Measurements from ENCODE around the gene PSORS1C1. TPM values are rescaled to one million over a fixed set of nuclear protein-coding genes. Genes with fewer than 3 reads are reported as not detected.

Gene PSORS1C1
- total and polyA plus RNA-seq, 2 donors (not counting 1 experiment from before 2014, with no cell fraction given), result 0.40 to 0.66 TPM

DNA sequence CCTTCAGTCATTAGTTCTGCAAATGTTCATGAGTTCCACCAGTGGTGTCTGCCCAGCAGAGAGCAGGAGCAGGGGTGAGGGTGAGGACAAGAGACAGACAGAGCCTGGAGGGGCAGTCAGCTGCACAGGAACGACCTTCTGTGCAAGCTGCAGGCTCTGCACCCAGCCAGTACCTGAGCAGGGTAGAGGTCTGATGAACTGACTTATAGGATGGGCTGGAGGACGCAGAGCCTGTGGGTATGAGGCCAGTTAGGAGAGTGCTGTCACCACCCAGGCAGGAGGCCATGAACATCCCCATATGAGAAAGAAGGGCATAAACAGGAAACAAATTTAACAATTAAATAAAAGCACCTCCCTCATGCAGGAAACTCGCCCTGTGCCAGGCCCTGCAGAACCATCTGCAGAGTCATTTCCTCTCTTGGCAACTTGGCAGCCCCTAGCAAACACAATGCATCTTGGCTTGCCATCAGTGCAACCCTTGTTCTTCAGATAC lies 20.2 kb upstream of the PSORS1C1 start:
- no peak overlapping the region for H3K9ac ChIP-seq (ENCODE audit: insufficient read depth, low read length)

DNA sequence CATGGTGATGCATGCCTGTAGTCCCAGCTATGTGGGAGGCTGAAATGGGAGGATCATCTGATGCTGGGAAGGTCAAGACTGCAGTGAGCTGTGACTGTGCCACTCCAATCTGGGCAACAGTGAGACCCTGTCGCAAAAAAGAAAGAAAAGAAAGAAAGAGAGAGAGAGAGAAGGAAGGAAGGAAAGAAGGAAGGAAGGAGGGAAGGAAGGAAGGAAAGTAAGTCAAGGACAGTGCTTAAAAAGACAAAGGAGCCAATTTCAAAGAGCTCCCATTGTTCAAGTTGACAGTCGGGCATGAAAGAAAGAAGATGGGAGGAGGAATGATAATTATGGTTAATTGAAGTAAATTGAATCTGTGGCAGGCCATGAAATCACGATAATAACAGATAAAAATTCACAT lies 18.4 kb upstream of the PSORS1C1 start:
- H4K20me1 ChIP-seq (ENCODE audit: control insufficient read depth, extremely low read depth, insufficient read depth, low read length), result no peaks in the 10 kb centered on the region
- no peak overlapping the region for H3K27ac ChIP-seq (ENCODE audit: insufficient read depth, low read length)
- no peak for DNase-seq (ENCODE audit: low read depth in 2 of 2)
- H3K4me3 ChIP-seq (replicated peaks in 1 of 4; ENCODE audit: control extremely low read depth in 1 of 4, insufficient read depth in 1 of 4, low read depth in 3 of 4, low read length in 4 of 4), result no peak overlapping the region
- no peaks in the 10 kb centered on the region for H3K36me3 ChIP-seq (ENCODE audit: control insufficient read depth, insufficient read depth, low read length)
- H3K27me3 ChIP-seq (ENCODE audit: control insufficient read depth, insufficient read depth, low read length), result no peaks in the 10 kb centered on the region
- no peaks in the 10 kb centered on the region for H3K4me1 ChIP-seq (ENCODE audit: control insufficient read depth, extremely low read depth, insufficient read depth, low read length)
- no peak overlapping the region for H3K4me2 ChIP-seq (ENCODE audit: extremely low read depth, insufficient read depth, low read length)
- H3K9me3 ChIP-seq (ENCODE audit: control insufficient read depth, insufficient read depth, low read depth, low read length), result no peaks in the 10 kb centered on the region
- H3K79me2 ChIP-seq (ENCODE audit: control insufficient read depth, insufficient read depth, low read length), result no peaks in the 10 kb centered on the region
- no peak overlapping the region for H2AFZ ChIP-seq (ENCODE audit: low read length)
- no peak for TF ChIP-seq EZH2 (IDR thresholded peaks at IDR 0.05; ENCODE audit: low read length, missing control alignments)
- TF ChIP-seq, protein P1, sequence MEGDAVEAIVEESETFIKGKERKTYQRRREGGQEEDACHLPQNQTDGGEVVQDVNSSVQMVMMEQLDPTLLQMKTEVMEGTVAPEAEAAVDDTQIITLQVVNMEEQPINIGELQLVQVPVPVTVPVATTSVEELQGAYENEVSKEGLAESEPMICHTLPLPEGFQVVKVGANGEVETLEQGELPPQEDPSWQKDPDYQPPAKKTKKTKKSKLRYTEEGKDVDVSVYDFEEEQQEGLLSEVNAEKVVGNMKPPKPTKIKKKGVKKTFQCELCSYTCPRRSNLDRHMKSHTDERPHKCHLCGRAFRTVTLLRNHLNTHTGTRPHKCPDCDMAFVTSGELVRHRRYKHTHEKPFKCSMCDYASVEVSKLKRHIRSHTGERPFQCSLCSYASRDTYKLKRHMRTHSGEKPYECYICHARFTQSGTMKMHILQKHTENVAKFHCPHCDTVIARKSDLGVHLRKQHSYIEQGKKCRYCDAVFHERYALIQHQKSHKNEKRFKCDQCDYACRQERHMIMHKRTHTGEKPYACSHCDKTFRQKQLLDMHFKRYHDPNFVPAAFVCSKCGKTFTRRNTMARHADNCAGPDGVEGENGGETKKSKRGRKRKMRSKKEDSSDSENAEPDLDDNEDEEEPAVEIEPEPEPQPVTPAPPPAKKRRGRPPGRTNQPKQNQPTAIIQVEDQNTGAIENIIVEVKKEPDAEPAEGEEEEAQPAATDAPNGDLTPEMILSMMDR (conservative IDR thresholded peaks at IDR 0.05 in 1 of 2, IDR thresholded peaks at IDR 0.05 in 1 of 2; ENCODE audit: low read depth in 1 of 2, low read length in 2 of 2), result no peak
- H3K9ac ChIP-seq (ENCODE audit: insufficient read depth, low read length), result no peak overlapping the region

More for the DNA sequence above, 20.2 kb upstream of the PSORS1C1 start:
- Histone ChIP-seq H3K9me3 (ENCODE audit: control insufficient read depth, insufficient read depth, low read depth, low read length) (no peaks in the 10 kb centered on the region), H2AFZ (ENCODE audit: low read length) (no peak overlapping the region), H3K27me3 (ENCODE audit: control insufficient read depth, insufficient read depth, low read length) (no peaks in the 10 kb centered on the region), H3K4me3 (replicated peaks in 1 of 4; ENCODE audit: control extremely low read depth in 1 of 4, insufficient read depth in 1 of 4, low read depth in 3 of 4, low read length in 4 of 4) (no peak overlapping the region), H3K27ac (ENCODE audit: insufficient read depth, low read length) (no peak overlapping the region), H3K4me2 (ENCODE audit: extremely low read depth, insufficient read depth, low read length) (no peak overlapping the region), H3K4me1 (ENCODE audit: control insufficient read depth, extremely low read depth, insufficient read depth, low read length) (no peaks in the 10 kb centered on the region), H3K36me3 (ENCODE audit: control insufficient read depth, insufficient read depth, low read length) (no peaks in the 10 kb centered on the region), H3K79me2 (ENCODE audit: control insufficient read depth, insufficient read depth, low read length) (no peaks in the 10 kb centered on the region), H4K20me1 (ENCODE audit: control insufficient read depth, extremely low read depth, insufficient read depth, low read length) (no peaks in the 10 kb centered on the region)
- DNase-seq (ENCODE audit: low read depth in 2 of 2), result no peak
- no peak for TF ChIP-seq EZH2 (IDR thresholded peaks at IDR 0.05; ENCODE audit: low read length, missing control alignments)
- TF ChIP-seq, protein P1 (conservative IDR thresholded peaks at IDR 0.05 in 1 of 2, IDR thresholded peaks at IDR 0.05 in 1 of 2; ENCODE audit: low read depth in 1 of 2, low read length in 2 of 2), result no peak

DNA sequence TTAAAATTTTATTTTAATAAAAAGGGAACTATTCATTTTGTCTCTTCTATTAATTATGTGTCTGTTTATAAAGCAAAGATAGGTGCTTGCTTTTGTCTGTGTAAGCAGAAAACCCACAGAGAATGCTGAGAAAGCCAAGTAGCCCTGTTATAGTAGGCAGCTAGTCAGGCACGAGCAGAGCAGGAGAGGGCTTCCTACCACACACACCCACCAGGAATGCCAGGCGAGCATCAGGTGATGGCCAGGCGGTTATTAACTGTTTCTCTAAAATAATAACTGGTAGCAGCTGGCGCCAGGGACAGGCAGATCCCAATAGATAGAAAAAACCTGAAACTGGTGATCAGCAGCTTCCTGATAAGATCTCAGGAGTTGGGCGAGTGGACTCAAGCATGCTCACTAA lies 17.9 kb upstream of the PSORS1C1 start:
- Histone ChIP-seq H3K4me2 (ENCODE audit: extremely low read depth, insufficient read depth, low read length) (no peak overlapping the region), H3K27me3 (ENCODE audit: control insufficient read depth, insufficient read depth, low read length) (no peaks in the 10 kb centered on the region), H3K36me3 (ENCODE audit: control insufficient read depth, insufficient read depth, low read length) (no peaks in the 10 kb centered on the region), H3K27ac (ENCODE audit: insufficient read depth, low read length) (no peak overlapping the region), H3K79me2 (ENCODE audit: control insufficient read depth, insufficient read depth, low read length) (no peaks in the 10 kb centered on the region), H3K4me3 (replicated peaks in 1 of 4; ENCODE audit: control extremely low read depth in 1 of 4, insufficient read depth in 1 of 4, low read depth in 3 of 4, low read length in 4 of 4) (no peak overlapping the region), H3K9ac (ENCODE audit: insufficient read depth, low read length) (no peak overlapping the region), H3K4me1 (ENCODE audit: control insufficient read depth, extremely low read depth, insufficient read depth, low read length) (no peaks in the 10 kb centered on the region), H3K9me3 (ENCODE audit: control insufficient read depth, insufficient read depth, low read depth, low read length) (no peaks in the 10 kb centered on the region), H2AFZ (ENCODE audit: low read length) (no peak overlapping the region), H4K20me1 (ENCODE audit: control insufficient read depth, extremely low read depth, insufficient read depth, low read length) (no peaks in the 10 kb centered on the region)
- DNase-seq (ENCODE audit: low read depth in 2 of 2), result no peak
- no peak for TF ChIP-seq EZH2 (IDR thresholded peaks at IDR 0.05; ENCODE audit: low read length, missing control alignments)
- TF ChIP-seq, protein P1 (conservative IDR thresholded peaks at IDR 0.05 in 1 of 2, IDR thresholded peaks at IDR 0.05 in 1 of 2; ENCODE audit: low read depth in 1 of 2, low read length in 2 of 2), result no peak
